Limb (tissue), 2 donors: ENCODE data around the gene SLC1A2.

ENCODE experiments used
- DNase-seq, 2 donors: peaks; one replicate each; pipeline ENCODE4 v3.0.0-alpha.2; 2016; ENCODE audit errors: extremely low spot score in 2 of 2

The SLC1A2 gene

DNA sequence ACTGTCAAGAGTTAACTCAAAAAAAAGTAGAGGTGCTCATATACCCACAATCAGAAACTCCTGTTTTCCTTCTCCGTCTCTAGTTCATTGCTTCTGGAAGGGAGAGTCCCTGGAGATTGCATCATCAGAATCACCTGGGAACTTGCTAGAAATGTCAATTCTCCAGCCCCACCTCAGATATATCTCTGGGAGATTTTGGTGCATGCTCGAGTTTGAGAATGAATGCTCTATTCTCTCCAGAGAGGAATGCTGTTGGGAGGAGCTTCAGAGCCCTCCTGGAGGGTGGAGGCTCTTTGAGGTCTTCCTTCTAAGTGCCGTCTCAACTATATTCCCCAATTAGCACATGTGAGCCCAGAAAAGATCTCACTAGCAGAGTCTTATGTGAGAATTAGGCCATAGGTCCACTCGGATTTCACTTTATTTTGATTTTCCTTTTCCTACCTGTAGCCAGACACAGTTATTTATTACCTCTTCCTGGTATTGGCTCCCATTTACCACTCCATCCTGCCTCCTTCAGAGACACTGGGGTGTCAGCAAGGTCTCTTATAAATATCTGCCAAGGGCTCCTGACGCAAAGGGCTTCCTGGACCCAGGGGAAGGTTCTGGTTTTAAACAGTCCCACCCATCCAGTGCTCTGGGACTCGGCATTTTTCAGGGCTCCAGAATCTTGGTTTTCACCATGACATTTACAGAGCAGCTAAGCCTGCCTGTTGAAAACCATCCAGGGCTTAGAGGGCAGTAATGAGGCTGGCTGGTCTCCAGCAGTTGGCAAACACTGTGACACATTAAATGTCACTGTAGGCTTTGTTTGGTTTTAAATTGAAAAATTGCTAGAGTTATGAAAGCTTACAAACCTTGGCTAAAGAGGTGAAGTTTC, 144.2 kb downstream of the SLC1A2 start:
- DNase-seq, result peak in 1 of 2 donors; percentile 38

- DNase-seq, result no peak
These were observed 146.9 kb downstream of the SLC1A2 start for GRCh38 chr11:35272391-35272902.

GRCh38 chr11:35271031-35271430, 148.3 kb downstream of the SLC1A2 start:
- DNase-seq, result no peak

- no peak for DNase-seq
These were observed 149.0 kb downstream of the SLC1A2 start for GRCh38 chr11:35270342-35270741.

- no peak for DNase-seq
These were observed 151.9 kb downstream of the SLC1A2 start for GRCh38 chr11:35267504-35267903.

DNA sequence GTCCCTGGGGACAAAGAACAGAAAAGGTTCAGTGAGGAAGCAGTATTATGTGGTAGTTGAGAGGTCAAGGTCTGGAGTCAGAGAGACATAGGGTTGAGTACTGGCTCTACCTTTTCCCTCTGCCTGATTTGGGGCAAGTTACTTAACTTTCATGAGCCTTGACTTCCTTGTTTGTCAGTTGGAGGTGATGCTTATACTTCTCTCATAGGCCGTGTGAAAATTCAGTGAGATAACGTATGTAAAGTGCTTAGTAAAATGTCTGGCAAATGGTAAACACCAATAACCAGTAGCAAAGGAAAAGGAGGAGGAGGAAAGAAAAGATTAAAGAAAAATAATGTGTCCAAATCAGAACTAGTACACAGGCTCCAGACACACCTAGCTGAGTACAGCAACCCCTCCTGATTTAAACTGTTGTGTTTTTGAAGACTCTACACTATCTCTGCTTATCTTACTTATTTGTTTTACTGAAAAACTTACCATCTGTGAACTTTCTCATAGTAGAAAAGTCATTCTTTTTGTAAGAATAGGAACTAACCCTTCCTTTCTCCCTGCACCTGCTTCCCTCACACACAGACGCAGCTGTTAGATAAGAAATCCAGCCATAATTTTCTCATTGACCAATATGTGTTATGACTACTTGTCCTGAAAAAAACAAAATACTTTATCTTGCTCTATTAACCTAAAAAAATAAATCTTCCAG, 153.5 kb downstream of the SLC1A2 start:
- DNase-seq, result no peak

- DNase-seq, result no peak
These were observed 156.6 kb downstream of the SLC1A2 start for GRCh38 chr11:35262735-35263134.

DNA sequence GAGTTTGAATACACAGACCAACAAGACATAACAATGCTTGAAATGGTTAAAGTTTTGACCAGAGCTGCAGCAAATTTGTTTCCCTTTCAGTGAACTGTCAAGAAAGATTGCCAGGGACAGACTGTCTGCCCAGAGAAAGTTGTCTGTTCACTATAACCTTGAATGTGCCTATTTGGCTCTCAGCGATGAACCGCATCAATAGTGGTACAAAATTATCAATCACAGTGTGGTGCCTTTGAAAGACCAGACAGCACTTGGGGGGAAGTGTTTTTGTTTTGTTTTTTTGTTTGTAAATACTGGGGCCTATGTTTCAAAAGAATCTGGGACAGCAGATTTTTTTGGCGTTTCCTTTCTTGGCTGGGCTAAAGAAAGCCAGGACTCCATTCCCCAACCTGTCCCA, 157.3 kb downstream of the SLC1A2 start:
- DNase-seq, result no peak

DNA sequence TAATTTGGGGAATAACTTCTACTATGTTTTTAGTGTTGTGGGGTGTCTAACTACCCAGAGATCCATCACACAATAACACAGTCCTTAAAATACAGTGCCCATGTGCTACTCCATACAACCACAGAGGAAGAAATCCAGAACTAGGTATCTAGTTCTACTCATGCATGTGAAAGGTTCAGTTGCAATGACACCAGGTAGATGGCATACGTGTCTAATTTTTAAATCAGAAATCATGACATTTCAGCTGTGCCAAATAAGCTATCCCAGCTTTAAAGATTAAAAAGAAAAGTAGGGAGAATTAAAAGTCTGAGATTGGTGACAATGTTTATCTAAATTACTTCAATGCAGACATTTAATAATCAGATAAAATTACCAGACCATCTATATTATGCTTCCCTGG, 158.2 kb downstream of the SLC1A2 start:
- DNase-seq, result no peak

DNA sequence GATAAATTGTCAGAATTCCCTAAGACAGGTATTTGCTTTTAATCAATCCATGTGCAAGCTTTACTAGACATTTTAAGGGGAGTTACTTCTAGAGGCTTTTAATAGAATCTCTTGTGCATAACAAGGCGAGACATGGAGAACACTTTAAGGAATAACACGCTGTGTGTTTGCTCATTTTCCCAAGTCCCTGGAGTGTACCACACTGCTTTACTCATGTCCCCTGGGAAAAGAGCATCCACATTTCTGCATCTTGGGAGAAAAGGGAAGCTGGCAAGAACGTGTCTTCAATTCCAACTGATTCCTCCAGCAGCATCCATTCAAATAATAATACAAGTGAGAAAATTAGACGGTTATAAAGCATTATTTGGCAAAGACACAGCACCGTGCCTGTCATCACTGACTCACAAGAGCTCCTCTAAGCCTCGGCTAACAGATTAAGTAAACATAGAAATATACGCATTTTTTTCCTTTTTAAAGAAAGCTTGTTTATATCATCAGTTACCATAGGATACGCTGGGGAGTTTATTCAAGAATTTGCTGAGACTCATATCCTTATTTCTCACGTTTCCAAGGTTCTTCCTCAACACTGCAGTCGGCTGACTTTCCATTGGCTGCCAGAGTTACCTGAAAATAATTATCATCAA, 158.9 kb downstream of the SLC1A2 start:
- DNase-seq, result no peak

DNA sequence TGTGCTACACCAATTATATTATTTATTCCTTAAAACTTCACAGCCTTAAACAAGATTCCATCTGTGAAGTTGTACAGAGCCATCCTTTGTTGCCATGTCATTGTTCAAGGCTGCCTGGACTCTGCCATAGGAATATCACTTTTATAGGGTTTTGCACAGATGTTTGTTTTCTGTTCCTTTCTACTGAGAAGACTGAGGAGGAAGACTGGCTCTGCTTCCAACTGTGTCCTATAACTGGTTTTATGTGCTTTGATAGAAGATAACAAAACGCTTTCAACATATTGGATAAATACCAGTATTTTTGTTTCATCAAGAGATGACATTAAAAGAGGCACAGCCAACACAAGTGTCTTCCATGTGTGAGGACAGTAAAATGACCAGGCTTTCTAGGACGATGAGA, 159.8 kb downstream of the SLC1A2 start:
- no peak for DNase-seq

- DNase-seq, result no peak
These were observed 162.1 kb downstream of the SLC1A2 start for GRCh38 chr11:35257281-35257680.

DNA sequence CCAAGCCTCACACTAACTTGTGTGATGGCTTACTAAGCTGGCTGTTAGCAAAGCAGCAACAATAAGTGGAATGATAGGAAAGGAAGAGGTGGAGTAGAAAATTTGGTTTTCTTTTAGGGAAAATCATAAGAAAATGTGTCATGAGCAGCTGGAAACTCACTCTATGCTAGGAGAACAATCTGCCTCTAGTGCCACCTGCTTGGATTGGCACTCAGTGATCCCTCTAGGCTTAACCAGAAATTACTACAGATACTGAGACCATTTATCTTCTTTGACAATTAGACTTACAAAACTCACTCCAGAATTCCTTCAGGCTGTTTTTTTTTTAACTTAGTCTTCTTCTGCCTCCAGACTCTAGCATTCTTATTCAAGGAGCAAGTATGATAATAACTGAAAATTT, 163.1 kb downstream of the SLC1A2 start:
- no peak for DNase-seq

- no peak for DNase-seq
These were observed 163.8 kb downstream of the SLC1A2 start for GRCh38 chr11:35255514-35255913.

DNA sequence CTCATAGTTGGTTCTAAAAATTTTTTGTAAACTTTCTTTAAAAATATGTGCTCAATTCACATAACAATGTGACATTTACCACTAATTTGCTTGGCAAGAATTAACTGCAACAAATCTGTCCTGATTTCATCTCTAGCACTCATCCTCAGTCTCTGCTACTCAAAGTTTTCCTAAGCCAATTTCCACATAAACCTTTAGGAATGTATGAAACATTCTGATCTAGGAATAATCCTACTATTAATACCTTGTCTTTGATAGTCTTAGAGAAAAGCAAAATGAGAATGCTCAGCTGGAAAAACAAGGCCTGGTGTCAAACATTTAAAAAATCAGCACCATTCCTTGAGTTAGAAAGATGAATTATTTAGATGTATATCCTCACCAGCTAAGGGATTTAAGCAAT, 166.1 kb downstream of the SLC1A2 start:
- no peak for DNase-seq

GRCh38 chr11:35250621-35251020, 168.7 kb downstream of the SLC1A2 start:
- no peak for DNase-seq

GRCh38 chr11:35250192-35250591, 169.2 kb downstream of the SLC1A2 start:
- no peak for DNase-seq

DNA sequence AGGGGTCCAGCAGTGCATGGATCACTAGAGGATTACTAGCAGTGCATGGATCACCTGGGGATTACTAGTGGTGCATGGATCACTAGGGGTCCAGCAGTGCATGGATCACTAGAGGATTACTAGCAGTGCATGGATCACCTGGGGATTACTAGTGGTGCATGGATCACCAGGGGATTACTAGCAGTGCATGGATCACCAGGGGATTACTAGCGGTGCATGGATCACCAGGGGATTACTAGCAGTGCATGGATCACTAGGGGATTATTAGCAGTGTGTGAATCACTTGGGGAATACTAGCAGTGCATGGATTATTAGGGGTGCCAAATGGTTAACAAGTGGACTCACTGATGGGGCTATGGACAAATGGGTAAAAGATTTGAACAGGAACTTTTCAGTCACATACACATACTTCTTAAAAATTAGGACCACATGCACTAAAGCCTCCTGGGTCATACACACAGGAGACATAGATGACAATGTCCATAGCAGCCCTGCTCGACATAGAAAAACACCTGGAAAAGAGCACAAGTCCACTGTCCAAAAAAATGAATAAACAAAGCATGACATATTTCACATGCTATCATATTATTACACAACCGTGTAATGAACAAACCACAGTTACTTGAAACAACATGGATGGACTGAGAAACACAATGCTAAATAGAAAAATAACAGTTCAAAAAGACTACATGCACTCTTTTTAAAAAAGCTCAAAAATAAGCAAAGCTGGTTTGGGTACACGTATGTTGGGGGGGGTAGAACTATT, 170.6 kb downstream of the SLC1A2 start:
- peak in 1 of 2 donors; percentile 40 for DNase-seq

- no peak for DNase-seq
These were observed 171.5 kb downstream of the SLC1A2 start for GRCh38 chr11:35247863-35248262.

DNA sequence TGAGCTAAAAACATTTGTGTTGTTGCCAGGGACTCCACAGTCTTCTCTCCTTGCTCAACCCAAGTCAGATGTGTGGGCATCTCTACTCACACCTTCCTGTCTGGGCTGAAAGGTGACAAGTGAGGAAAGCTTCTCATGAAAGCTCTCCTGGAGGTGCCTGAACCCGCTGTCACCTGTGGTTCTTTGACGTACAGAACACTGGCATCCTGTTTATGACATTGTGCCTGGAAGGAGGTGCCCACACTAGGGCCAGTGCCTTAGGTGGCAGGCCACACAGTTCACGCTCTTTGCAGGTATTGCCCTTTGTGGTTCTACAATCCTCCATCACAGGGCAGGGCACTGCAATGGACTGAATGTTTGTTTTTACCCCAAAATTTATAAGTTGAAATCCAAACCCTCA, 171.9 kb downstream of the SLC1A2 start:
- DNase-seq, result no peak

DNA sequence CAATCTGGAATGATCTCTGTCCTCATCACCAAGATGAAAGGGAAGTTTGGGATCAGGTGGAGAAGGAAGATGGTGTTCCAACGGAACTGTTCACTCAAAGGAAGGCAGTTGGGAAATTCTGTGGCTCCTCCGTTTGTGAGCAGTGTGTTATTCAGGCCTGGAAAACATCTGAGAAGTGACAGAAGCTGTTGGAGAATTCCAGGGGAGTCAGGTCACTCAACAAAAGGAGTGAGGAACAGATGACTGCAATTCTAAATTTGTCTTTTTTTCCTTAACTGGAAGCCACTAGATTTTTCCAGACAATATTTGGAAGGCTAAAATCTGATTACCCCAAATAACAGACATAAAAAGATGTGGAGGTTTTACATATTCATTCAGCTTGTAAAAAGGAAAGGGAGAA, 172.6 kb downstream of the SLC1A2 start:
- DNase-seq, result no peak
